HEK293 (cell line): Measurements from ENCODE around the gene STOX2.

Experiments used
- CTCF ChIA-PET: fragments of 350-600 bp; formaldehyde crosslinking; extraction: SDS; loops from one replicate; lab custom pipeline; 2021; ENCODE audit warnings: antibody characterized with exemption; lab: Yijun Ruan, JAX
- POLR2A ChIA-PET: fragments of 300-600 bp; formaldehyde crosslinking; extraction: SDS; loops from one replicate; lab custom pipeline; 2020; ENCODE audit warnings: antibody characterized with exemption, inconsistent platforms; lab: Yijun Ruan, JAX
- H3K27ac ChIP-seq: fragments of 200-500 bp; sonication (Bioruptor generic); 2 replicates; pipeline ENCODE4 v1.5.1; 2014; ENCODE audit warnings: low read depth, low read length, control low read depth, inconsistent platforms; ENCODE audit errors: extremely low read depth
- H3K36me3 ChIP-seq, 2 experiments: fragments of 200-500 bp in 1 of 2; sonication (Bioruptor generic) in 1 of 2; 1 replicate in 1 of 2; 2 replicates in 1 of 2; pipeline ENCODE4 v1.5.1; 2014 to 2017; ENCODE audit warnings: inconsistent platforms in 2 of 2, low read length in 2 of 2; ENCODE audit not compliant: control insufficient read depth in 2 of 2, insufficient read depth in 1 of 2
- H3K4me1 ChIP-seq: fragments of 200-500 bp; sonication (Bioruptor generic); 2 replicates; pipeline ENCODE4 v1.5.1; 2014; ENCODE audit warnings: mild to moderate bottlenecking, low read length, inconsistent platforms; ENCODE audit not compliant: control insufficient read depth, insufficient read depth
- H3K4me3 ChIP-seq: 2 replicates; pipeline ENCODE4 v1.5.1; 2011; ENCODE audit warnings: low read depth, mild to moderate bottlenecking, control low read depth, low read length, moderate library complexity
- H3K9me3 ChIP-seq: fragments of 200-500 bp; sonication (Bioruptor generic); 2 replicates; pipeline ENCODE4 v1.5.1; 2014; ENCODE audit warnings: low read depth, low read length, inconsistent platforms; ENCODE audit not compliant: control insufficient read depth, insufficient read depth
- KLF17 ChIP-seq: fragments of 450-650 bp; formaldehyde crosslinking; IDR thresholded peaks from 2 replicates; pipeline ENCODE4 v1.5.1; 2016; ENCODE audit warnings: missing biosample characterization, missing genetic modification characterization
- MEIS1 ChIP-seq: sonication (generic); formaldehyde crosslinking; IDR thresholded peaks from 2 replicates; pipeline ENCODE4 v1.8.1; 2022; ENCODE audit warnings: missing genetic modification reagents, mild to moderate bottlenecking, borderline replicate concordance
- SP2 ChIP-seq: fragments of 450-650 bp; formaldehyde crosslinking; IDR thresholded peaks from 2 replicates; pipeline ENCODE4 v1.5.1; 2016; ENCODE audit warnings: missing biosample characterization, missing genetic modification characterization
- TCF7L2 ChIP-seq: IDR thresholded peaks from 2 replicates; pipeline ENCODE4 v1.6.1; 2011; ENCODE audit warnings: low read depth, mild to moderate bottlenecking, inconsistent platforms, low read length, moderate library complexity, borderline replicate concordance
- TRIM28 ChIP-seq: IDR thresholded peaks from 2 replicates; pipeline ENCODE4 v1.6.1; 2011; ENCODE audit warnings: low read length, control low read depth, borderline replicate concordance
- WT1 ChIP-seq: fragments of 450-650 bp; formaldehyde crosslinking; IDR thresholded peaks from 2 replicates; pipeline ENCODE4 v1.5.1; 2016; ENCODE audit warnings: missing biosample characterization, missing genetic modification characterization
- YY1 ChIP-seq: fragments of 450-650 bp; formaldehyde crosslinking; IDR thresholded peaks from 2 replicates; pipeline ENCODE4 v1.5.1; 2018; ENCODE audit warnings: missing biosample characterization, missing genetic modification characterization
- ZFP3 ChIP-seq: fragments of 450-650 bp; formaldehyde crosslinking; IDR thresholded peaks from 2 replicates; pipeline ENCODE4 v1.5.1; 2016; ENCODE audit warnings: low read depth, missing biosample characterization, missing genetic modification characterization
- ZFP41 ChIP-seq: fragments of 450-650 bp; formaldehyde crosslinking; IDR thresholded peaks from 2 replicates; pipeline ENCODE4 v1.5.1; 2016; ENCODE audit warnings: missing biosample characterization, missing genetic modification characterization, borderline replicate concordance
- ZNF112 ChIP-seq: fragments of 450-650 bp; formaldehyde crosslinking; IDR thresholded peaks from 2 replicates; pipeline ENCODE4 v1.5.0; 2017; ENCODE audit warnings: missing biosample characterization, missing genetic modification characterization
- ZNF138 ChIP-seq: fragments of 450-650 bp; formaldehyde crosslinking; IDR thresholded peaks from 2 replicates; pipeline ENCODE4 v1.5.1; 2016; ENCODE audit warnings: missing biosample characterization, missing genetic modification characterization, borderline replicate concordance
- ZNF140 ChIP-seq: fragments of 450-650 bp; formaldehyde crosslinking; IDR thresholded peaks from 2 replicates; pipeline ENCODE4 v1.5.1; 2016; ENCODE audit warnings: missing biosample characterization, missing genetic modification characterization
- ZNF2 ChIP-seq: fragments of 450-650 bp; formaldehyde crosslinking; IDR thresholded peaks from 2 replicates; pipeline ENCODE4 v1.5.1; 2016; ENCODE audit warnings: missing biosample characterization, missing genetic modification characterization
- ZNF274 ChIP-seq, 2 experiments: fragments of 200-500 bp in 1 of 2; fragments of 450-650 bp in 1 of 2; sonication (Bioruptor generic) in 1 of 2; formaldehyde crosslinking in 1 of 2; IDR thresholded peaks; 2 replicates each; pipeline versions ENCODE4 v1.5.1 to v1.6.1; 2014 to 2016; ENCODE audit warnings: borderline replicate concordance in 1 of 2, inconsistent platforms in 1 of 2, low read length in 1 of 2, missing biosample characterization in 1 of 2, missing genetic modification characterization in 1 of 2
- ZNF302 ChIP-seq: fragments of 450-650 bp; formaldehyde crosslinking; IDR thresholded peaks from 2 replicates; pipeline ENCODE4 v1.5.1; 2016; ENCODE audit warnings: missing biosample characterization, missing genetic modification characterization, low read depth
- ZNF335 ChIP-seq: fragments of 450-650 bp; formaldehyde crosslinking; conservative IDR thresholded peaks from 2 replicates; pipeline ENCODE4 v1.5.1; 2016; ENCODE audit warnings: missing biosample characterization, missing genetic modification characterization
- ZNF362 ChIP-seq: fragments of 450-650 bp; formaldehyde crosslinking; IDR thresholded peaks from 2 replicates; pipeline ENCODE4 v1.5.1; 2016; ENCODE audit warnings: missing biosample characterization, missing genetic modification characterization
- ZNF366 ChIP-seq: fragments of 450-650 bp; formaldehyde crosslinking; conservative IDR thresholded peaks from 2 replicates; pipeline ENCODE4 v1.5.1; 2016; ENCODE audit warnings: missing biosample characterization, missing genetic modification characterization
- ZNF558 ChIP-seq: fragments of 450-650 bp; formaldehyde crosslinking; IDR thresholded peaks from 2 replicates; pipeline ENCODE4 v1.5.1; 2016; ENCODE audit warnings: missing biosample characterization, missing genetic modification characterization
- ZNF670 ChIP-seq: fragments of 450-650 bp; formaldehyde crosslinking; IDR thresholded peaks from 2 replicates; pipeline ENCODE4 v1.5.1; 2016; ENCODE audit warnings: missing biosample characterization, missing genetic modification characterization, low read depth
- ZNF704 ChIP-seq: fragments of 450-650 bp; formaldehyde crosslinking; IDR thresholded peaks from 2 replicates; pipeline ENCODE4 v1.5.1; 2016; ENCODE audit warnings: missing biosample characterization, missing genetic modification characterization
- ZNF776 ChIP-seq: fragments of 450-650 bp; formaldehyde crosslinking; IDR thresholded peaks from 2 replicates; pipeline ENCODE4 v1.5.0; 2017; ENCODE audit warnings: missing biosample characterization, missing genetic modification characterization, borderline replicate concordance
- ZNF792 ChIP-seq: fragments of 450-650 bp; formaldehyde crosslinking; IDR thresholded peaks from 2 replicates; pipeline ENCODE4 v1.5.1; 2016; ENCODE audit warnings: missing biosample characterization, missing genetic modification characterization
- TF ChIP-seq, protein P1 (sequence below): fragments of 450-650 bp; formaldehyde crosslinking; IDR thresholded peaks from 2 replicates; pipeline ENCODE4 v1.5.1; 2017; ENCODE audit warnings: missing biosample characterization, missing genetic modification characterization

Gene STOX2

GRCh38 chr4:183989931-183990330, 84.8 kb downstream of the STOX2 start:
- ChIA-PET CTCF (no interaction called here), POLR2A (no interaction called here)
- Histone ChIP-seq H3K27ac (no peak overlapping the region), H3K9me3 (no peaks in the 10 kb centered on the region), H3K36me3 (no peaks in the 10 kb centered on the region), H3K4me3 (no peak overlapping the region), H3K4me1 (peaks cover 5% of the 10 kb centered on the region)
- TF ChIP-seq ZNF362 (tag by site-specific recombination): no peak
- no peak for TF ChIP-seq ZNF274 (IDR thresholded peaks at IDR 0.05; ENCODE audit: low read length)
- TF ChIP-seq ZNF274 (tag by site-specific recombination; IDR thresholded peaks at IDR 0.05; ENCODE audit: borderline replicate concordance): no peak
- TF ChIP-seq SP2 (tag by site-specific recombination): no peak
- TF ChIP-seq ZNF670 (tag by site-specific recombination): no peak
- no peak for TF ChIP-seq WT1
- no peak for TF ChIP-seq ZNF704
- TF ChIP-seq KLF17: no peak
- no peak for TF ChIP-seq ZNF112 (tag by site-specific recombination)
- no peak for TF ChIP-seq ZNF792 (tag by site-specific recombination)
- TF ChIP-seq ZFP3 (tag by site-specific recombination): no peak
- TF ChIP-seq ZNF558: no peak
- no peak for TF ChIP-seq ZNF366 (tag by site-specific recombination)

GRCh38 chr4:183993676-183994075, 88.6 kb downstream of the STOX2 start:
- H3K4me1 ChIP-seq: peaks cover 2% of the 10 kb centered on the region; the same call in 1 of the 2 replicates
- no peak for TF ChIP-seq ZNF138 (tag by site-specific recombination)
- no peak for TF ChIP-seq YY1 (tag by site-specific recombination)
- no peak for TF ChIP-seq ZNF2 (tag by site-specific recombination)
- TF ChIP-seq, protein P1, sequence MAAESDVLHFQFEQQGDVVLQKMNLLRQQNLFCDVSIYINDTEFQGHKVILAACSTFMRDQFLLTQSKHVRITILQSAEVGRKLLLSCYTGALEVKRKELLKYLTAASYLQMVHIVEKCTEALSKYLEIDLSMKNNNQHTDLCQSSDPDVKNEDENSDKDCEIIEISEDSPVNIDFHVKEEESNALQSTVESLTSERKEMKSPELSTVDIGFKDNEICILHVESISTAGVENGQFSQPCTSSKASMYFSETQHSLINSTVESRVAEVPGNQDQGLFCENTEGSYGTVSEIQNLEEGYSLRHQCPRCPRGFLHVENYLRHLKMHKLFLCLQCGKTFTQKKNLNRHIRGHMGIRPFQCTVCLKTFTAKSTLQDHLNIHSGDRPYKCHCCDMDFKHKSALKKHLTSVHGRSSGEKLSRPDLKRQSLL (tag by site-specific recombination): no peak
- TF ChIP-seq MEIS1 (CRISPR knock-in tag): no peak
- TF ChIP-seq ZNF140 (tag by site-specific recombination): no peak
- TF ChIP-seq ZNF776 (tag by site-specific recombination): no peak
- no peak for TF ChIP-seq ZNF302 (tag by site-specific recombination)
- TF ChIP-seq ZNF670 (tag by site-specific recombination): no peak
- no peak for TF ChIP-seq ZFP41 (tag by site-specific recombination)
- no peak for TF ChIP-seq TRIM28
- no peak for TF ChIP-seq TCF7L2
- TF ChIP-seq ZNF335 (tag by site-specific recombination): no peak
- no peaks in the 10 kb centered on the region for H3K9me3 ChIP-seq
- H3K4me3 ChIP-seq: no peak overlapping the region
- ChIA-PET CTCF (no interaction called here), POLR2A (no interaction called here)
- H3K27ac ChIP-seq: no peak overlapping the region
- H3K36me3 ChIP-seq: no peaks in the 10 kb centered on the region
